Stimulated activated CD8-positive, alpha-beta memory T cell treated with anti-CD3 and anti-CD28 coated beads, Interleukin-4, amount 100 ng/mL, for 4 hours (primary cell): ENCODE results near the gene MAPK12.
"Not testable (repeated sequence)": the region's sequence is repeated elsewhere in the genome, so short reads cannot be mapped to it uniquely, and the experiment has no call there.

ENCODE experiments used
- DNase-seq, 2 donors: peaks; one replicate each; pipeline ENCODE4 v3.0.0-alpha.2; 2020; ENCODE audit warnings: low read depth in 2 of 2, low spot score in 1 of 2

The MAPK12 gene

DNA sequence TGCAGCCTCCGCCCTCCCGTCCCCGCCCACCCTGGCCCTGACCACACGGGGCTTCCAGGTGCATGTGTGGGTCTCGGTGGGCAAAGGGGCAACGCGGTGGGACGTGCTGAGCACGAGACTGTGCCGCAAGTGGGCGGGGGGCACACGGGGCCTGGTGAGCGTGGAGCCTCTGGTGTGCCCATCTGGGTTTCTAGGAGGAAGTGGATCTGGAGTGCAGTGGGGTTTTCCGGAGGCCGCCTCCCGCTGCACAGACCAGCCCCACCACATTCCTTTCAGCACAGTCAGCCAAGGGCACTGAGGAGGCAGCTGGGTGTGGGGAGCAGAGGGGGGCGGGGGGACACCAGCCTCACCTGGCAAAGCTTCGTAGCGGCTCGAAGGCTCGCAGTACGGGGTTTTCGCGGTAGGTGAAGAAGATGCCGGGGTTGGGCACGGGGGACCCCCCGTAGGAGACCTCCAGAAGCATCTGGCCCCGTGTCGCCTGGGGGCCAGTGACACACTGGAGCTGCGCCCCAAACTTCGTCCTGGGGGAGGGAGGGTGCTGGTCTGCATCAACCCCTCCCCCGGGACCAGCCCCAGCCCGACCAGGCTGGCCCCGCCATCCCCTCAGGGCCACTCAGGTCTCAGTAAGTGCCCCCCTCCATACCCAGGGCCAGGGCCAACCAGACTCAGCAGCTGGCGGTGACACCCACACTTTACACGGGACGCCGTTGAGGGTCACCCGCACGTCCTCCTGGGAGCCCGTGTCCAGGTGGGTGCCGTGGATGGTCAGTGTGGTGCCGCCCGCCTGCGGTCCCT lies 21.1 kb upstream of the MAPK12 start:
- no peak for DNase-seq

DNA sequence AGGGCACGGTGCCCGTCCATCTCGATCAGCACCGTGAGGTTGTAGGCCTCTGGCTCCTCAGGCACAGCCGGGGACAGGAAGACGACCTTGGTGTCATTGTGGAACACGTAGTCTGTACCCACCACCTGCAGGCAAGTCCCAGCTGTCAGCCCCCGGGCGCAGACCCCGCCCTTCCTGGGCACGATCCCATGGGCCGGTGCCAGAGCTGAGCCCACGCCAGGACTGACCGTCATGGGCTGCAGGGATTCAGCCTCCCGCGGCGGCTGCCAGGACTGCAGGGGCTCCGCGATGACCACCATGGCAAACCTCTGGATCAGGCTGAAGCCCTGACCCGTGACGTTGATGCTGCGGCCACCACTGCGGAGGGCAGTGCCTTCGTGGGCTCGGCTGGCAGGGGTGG lies 20.5 kb upstream of the MAPK12 start:
- DNase-seq, result no peak

DNA sequence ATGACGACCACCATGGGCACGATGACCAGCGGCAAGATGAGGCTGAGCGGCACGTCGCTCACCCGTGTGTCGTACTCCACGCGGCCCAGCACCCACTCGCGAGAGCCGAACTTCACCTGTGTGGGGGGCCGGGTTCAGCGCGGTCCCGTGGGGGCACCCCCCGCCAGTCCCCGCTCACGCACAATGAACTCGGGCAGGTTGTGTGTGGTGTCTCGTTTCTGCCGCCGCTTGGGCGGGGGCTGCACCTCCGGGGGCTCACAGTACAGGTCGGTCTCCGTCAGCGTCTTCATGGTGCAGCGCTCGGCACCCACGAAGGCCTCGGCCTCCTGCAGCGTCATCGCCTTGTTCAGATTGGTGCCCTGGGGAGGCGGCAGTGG lies 19.9 kb upstream of the MAPK12 start:
- no peak for DNase-seq

DNA sequence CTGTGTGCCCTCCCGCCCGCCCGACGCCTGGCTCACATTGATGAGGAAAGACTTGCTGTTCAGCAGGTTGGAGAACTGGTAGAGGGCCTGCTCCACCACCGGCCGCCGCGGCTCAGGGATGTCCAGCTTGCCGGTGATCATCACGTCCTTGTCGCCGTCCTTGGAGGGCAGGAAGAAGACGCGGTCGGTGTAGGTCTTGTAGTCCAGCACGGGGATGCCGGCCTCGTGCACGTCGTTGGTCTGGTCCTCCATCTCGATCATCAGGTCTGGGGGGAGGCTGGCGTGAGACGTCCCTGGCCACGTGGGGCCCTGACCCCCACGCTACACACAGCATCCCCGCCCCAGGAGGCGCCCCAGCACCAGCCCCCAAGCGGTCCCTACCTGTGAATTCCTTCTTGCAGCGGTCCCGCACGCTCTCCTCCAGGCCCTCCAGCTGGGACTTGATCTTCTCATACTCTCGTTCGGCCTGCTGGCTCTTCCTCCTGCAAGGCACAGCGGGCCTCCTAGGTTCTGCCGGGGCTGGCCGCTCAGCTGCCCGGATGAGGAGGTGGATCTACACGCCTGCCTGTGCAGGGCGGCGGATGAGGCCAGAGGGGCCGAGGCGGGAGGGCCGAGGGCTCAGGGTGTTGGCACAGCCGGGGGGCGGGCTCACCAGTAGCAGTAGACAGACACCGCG lies 19.4 kb upstream of the MAPK12 start:
- DNase-seq, result no peak

DNA sequence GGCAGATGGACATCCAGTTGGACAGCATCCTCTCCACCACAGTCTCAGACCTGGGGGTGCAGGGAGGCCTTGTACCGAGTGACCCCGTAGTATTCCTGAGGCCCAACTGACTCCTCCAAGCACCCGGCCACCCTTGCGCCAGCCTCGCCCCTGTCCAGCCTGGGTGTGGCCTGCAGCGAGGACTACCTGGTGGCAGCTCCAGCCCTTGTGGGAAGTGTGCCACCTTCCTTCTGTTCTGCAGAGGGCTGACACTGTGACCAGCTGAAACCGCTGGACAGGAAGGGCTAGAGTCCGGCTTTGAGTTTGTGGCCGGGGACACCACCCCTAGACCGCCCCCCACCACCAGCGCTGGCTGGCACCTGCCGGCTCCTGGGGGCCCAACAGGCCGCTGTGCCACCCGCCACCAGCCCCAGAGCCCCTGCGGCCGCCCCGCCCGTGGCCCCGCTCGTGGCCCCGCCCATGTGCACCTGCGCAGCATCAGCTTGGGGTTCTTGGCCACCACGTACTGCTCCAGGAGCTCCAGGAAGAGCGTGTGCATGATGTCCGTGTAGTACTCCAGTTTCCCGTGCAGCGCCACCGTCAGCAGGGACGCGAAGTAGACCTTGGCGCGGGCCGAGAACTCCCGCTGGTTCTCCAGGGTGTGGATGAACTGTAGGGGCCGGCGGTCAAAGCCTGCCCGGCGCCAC lies 18.7 kb upstream of the MAPK12 start:
- DNase-seq, result no peak

DNA sequence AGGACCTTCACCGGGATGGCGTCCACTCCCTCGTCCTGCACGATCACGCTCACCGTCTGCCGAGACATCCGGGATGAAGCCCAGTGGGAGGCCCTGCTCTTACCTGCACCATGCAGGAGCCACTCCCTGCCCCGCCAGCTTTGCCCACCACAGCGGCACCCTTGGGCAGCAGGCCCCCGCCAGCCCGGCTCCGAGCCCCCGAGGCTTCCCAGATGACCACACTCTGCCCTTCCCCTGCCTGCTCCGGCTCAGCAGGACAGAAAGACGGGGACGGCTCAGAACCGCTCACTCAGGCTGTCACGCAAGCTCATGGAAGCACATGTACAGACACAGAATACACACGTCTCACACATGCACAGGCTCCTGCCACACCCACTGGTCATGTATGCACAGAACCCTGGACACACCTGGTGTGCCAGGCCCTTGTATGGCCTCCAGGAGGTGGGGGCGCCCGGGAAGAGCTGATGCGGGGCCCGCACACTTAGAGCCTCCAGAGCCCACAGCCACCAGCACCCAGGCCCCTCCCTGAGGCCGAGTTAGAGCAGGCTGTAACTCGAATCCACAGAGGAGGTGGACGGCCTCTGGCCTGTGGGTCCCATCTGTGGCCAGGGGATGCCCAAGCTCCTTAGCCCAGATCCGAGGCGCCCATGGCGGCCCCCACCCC lies 17.6 kb upstream of the MAPK12 start:
- no peak for DNase-seq

DNA sequence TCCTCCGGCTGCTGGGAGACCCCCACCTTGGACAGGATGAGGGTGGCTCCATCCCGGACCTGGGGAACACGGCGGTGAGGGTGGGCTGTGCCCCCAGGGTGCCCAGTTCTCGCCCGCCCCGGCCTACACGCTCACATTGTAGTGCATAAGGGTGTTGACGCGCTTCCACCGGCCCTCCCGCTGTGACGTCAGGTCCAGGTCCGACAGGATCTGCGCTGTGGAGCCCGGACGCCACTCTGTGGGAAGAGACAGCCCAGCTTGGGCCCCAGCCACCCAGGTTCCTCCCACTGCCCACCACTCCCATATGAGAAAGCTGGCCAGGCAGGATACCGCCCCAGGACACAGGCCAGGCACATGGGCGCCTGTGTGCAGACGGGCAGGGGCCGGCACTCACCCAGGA lies 17.0 kb upstream of the MAPK12 start:
- DNase-seq, result no peak

DNA sequence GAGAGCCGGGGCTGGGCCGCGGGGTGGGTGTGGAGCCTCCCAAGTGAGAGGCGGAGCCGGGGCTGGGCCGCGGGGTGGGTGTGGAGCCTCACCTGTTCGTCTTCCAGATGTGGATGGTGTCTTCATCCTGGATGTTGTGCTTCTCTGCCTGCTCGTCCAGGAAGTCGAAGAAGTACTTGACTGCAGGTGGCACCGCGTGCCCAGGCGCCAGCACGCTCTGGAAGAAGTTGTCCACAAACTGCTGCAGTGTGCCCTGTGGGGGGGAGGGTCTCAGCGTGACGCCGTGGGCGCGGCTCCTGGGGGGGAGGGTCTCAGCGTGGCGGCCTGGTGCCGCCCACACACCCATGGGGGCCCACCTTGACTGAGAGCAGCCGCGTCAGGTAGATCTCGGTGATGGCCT lies 16.3 kb upstream of the MAPK12 start:
- DNase-seq, result no peak

DNA sequence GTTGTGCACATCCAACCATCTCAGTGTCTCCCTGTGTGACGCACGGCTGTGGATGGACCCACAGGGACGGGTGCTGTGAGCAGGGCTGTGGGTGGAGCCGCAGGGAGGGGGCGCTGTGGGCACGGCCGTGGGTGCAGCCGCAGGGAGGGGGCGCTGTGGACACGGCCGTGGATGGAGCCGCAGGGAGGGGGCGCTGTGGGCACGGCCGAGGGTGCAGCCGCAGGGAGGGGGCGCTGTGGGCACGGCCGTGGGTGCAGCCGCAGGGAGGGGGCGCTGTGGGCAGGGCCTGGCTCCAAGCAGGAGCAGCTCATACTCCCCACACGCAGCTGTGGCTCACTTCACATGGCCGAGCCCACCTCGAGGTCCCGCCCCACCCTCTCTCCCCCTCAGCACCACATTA lies 14.7 kb upstream of the MAPK12 start:
- no peak for DNase-seq

DNA sequence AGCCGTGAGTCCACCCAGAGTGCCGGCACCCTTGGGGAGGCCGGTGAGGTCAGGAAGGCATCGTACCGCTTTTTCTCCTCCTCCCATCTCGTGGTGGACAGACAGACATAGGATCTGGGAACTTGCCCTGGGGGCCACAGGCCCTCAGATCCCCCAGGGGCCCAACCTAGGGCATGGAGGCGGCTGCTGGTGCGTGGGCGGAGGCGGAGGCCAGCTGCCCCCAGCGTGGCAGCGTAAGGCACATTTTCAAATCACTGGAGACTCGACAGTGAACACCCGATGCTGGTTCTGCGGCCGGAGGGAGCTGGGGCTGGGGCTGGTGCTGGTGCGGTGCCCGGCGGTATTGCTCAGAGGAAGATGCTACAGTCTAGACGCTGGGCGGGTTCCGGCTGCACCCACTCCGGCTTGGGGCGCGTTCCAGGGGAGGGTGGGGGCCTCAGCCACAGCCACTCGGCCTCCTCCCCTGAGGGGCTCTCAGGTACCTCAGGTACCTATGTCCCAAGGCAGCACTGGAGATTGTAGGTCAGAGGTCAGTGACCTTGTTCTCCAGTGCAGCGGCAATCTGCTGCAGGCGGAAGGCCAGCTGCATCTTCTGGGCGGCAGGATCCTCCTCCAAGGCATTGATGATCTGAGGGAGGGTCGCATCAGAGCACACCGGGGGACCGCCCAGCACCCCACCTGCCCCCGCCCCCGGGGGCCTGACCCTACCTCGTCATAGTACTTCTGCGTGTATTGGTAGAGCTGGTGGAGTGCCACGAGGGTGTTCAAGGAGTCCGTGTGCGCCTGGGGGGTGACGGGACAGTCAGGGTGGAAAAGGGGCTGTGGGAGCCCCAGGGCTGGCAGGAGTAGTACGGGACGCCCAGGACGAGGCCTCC lies 13.9 kb upstream of the MAPK12 start:
- no peak for DNase-seq

DNA sequence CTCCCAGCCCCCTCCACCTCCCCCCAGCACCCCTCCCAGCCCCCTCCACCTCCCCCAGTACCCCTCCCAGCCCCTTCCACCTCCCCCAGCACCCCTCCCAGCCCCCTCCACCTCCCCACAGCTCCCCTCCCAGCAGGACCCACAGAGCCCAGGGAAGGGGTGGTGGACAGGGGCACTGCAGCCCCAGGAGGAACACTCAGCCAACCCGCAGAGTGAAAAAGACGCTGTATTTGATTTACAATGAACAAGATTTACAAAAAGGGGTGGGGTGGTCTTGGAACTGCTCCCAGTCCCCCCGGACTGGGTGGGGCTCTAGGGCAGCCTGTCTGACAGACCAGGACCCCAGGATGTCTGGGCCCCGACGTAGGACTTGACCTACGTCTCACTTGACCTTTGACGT lies 13.3 kb upstream of the MAPK12 start:
- DNase-seq, result no peak

DNA sequence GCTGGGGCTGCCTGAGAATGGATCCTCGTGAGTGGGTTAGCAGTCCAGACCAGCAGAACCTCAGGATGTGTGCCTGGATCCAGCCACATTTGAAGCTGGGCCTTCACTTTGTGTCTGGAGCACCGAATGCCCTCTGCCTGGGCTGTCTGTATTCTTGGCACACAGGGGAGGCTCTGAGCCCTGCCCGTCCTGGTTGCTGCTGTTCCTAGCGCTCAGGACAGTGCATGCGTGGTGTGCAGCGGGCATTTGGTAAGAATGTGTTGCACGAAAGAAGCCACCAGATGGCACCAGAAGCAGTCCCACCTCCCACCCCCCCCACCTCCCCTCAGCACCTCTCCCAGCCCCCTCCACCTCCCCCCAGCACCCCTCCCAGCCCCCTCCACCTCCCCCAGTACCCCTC lies 12.8 kb upstream of the MAPK12 start:
- no peak for DNase-seq

DNA sequence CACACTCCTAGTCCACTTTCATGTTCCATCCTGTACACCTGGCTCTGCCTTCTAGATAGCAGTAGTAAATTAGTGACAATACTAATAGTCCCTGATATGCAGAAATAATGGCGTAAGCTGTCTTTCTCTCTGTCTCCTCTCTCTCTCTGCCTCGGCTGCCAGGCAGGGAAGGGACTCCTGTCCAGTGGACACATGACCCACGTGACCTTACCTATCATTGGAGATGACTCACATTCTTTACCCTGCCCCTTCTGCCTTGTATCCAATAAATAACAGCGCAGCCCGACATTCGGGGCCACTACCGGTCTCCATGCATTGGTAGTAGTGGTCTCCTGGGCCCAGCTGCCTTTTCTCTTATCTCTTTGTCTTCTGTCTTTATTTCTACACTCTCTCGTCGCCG lies 12.3 kb upstream of the MAPK12 start:
- not testable (repeated sequence) for DNase-seq

DNA sequence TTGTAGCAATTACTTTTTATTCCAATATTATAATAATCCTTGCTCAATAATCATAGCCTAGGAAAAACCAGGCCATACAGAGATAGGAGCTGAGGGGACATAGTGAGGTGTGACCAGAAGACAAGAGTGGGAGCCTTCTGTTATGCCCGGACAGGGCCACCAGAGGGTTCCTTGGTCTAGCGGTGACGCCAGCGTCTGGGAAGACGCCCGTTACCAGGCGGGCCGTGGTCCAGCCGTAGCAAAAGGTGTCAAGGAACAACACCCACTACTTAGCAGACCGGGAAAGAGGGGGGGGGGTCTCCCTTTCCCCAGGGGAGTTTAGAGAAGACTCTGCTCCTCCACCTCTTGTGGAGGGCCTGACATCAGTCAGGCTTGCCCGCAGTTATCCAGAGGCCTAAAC lies 11.9 kb upstream of the MAPK12 start:
- DNase-seq, result not testable (repeated sequence)

DNA sequence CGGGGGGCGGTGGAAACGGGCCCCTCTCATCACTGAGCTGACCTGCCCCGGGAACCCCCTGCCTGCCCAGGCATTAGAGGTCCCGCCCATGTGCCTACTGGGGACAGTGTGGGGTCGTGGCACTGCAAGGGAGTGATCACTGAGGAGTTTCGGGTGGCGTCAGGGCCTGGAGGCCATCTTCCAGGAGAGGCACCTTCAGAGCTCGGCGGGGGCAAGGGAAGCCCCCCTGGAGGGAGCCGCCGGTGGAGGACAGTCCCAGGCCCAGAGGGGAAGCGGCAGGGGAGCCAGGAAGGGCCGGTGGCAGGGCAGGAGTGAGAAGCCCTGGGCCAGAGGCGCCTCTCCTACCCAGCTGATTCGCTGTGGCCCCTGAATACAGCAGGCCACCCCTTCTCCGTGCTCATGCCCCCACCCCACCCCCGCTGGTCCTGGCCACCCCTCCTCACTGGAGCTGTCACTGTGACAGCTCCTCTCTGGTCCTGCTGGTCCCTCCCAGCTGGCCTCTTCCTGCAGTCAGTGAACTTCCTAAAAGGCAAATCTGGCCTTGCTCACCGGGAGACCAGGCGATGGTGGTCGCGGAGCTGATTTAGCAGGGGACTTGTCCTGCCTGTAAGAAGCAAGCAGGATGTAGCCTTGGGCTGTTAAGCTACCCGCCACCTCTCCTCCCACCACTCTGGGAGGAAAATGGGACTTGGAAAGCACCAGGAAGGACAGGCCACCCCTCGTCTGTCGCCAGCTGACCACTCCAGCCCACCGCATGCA lies 10.7 kb upstream of the MAPK12 start:
- no peak for DNase-seq

DNA sequence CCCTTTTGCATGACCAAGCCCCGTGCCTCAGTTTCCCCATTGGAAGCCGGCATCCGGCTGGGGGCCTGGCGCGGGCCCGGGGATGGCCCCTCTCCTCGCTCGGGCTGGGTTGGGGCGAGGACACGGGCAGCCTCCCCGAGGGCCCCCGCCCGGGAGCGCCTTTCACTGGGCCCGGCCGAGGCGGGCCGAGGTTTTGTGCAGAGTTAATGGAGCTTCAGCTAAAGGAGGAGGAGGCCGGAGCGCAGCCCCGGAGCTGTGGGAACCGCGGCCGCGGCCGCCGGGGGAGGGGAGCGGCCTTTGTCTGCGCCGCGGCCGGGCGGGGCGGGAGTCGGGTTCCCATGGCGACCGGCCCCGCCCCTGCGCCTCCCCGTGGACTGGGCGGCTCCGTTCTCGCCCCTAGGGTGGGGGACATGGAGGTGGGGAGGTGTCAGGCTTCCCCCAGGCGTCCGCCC lies 10.1 kb upstream of the MAPK12 start:
- DNase-seq, result no peak

DNA sequence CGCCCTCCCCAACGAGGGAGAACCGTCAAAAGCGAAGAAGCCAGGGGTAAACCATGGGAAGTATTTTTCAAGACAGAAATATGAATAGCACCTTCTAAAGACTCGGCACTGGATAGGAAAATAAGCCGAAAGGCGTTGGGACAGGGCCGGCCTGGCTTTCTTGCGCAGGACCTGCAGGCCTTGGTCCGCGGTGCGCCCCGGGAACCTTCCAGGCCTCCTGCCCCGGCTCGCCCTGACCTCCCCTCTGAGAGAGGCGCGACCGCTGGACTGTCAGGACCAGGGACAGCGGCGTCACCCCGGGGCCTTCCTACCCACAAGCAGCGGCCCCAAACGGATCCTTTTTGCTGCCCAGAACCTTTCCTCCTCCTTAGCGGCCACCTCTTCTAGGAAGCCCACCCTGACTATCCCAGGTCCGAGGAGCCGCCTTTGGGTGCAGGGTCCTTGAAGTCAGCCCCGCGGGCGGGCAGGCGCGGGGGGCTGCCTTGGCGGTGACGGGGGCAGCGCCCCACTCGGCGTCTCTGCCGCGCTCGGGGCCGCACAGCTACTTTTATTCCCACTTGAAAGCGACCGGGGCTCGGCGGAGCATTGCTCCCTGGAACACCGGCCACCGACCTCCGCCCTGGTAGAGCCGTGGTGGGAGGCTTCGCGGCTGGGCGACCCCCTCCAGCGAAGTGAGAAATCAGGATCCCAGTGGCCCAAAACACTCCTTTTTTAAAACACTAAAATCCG lies 9.3 kb upstream of the MAPK12 start:
- peak in 1 of 2 donors; percentile 31 for DNase-seq

DNA sequence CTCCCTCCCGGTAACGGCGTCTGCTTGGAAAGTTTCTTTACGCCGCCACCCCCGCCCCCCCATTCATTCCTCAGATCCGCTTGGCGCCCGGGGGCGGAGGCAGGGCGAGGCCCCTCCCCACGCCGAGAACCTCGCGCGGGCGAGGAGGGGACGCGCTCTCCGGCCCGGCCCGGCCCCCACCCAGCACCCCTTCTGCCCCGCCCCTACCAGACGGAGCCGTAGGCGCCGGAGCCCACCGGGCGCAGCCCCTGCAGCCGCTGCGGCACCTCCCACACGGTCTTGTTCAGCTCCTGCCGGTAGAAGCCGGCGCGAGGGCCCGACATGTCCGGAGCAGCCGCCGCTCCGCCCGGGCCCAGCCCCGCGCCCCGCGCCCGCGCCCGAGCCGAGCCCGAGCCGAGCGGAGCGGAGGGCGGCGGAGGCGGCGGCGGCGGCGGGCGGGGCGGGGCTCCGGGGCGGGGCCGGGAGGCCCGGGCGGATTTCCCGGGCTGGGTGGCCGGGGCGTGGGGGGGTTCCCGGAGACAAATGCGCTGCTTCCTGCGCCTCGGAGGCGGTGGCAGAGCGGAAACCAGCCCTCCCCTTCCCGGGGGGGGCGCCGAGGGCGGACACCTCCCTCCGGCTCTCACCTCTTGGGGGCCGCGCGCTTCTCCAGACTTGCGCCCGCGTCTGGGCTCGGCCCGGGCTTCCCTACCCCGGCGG lies 8.6 kb upstream of the MAPK12 start, which contains the start of gene MAPK11:
TSS of gene MAPK11 (minus strand) at position 411 of the 696 bp plus-strand sequence. CDS start at position 323, 88 bp downstream.
- DNase-seq, result peak; percentile 41 to 65

DNA sequence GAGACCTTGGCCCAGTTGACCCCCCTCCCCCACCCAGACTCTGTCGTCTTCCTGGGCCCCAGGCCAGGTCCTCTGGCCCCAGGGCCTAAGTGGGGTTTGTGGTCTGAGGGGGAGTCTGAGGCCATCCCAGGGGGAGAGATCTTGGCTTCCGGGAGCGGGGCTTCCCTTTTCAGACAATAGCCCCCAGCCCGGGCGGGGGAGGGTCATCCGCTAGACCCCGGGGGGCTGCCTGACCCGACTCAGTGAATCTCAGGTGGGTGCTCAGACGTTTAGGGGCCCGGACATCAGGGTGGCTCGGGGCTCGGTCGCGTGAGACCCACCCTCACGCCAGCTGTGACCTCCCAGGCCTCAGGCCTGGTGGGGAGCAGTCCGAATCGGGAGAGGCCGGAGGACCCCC lies 8.1 kb upstream of the MAPK12 start:
- no peak for DNase-seq
